Upper lobe of left lung (tissue), 4 donors: ENCODE data around the gene UGT1A8.

Source experiments
- CTCF ChIP-seq, 6 experiments: fragments of 450-650 bp in 4 of 6; fragments of 200-600 bp in 2 of 6; sonication (generic) in 2 of 6; IDR thresholded peaks; one replicate each; pipeline ENCODE4 v1.5.1; 2016 to 2019; ENCODE audit warnings: antibody characterized with exemption in 6 of 6
- EP300 ChIP-seq, 4 donors: sonication (generic); formaldehyde crosslinking; IDR thresholded peaks; one replicate each; pipeline ENCODE4 v1.5.1; 2017; ENCODE audit warnings: antibody characterized with exemption in 4 of 4, control low read depth in 2 of 4
- POLR2A ChIP-seq, 4 donors: fragments of 450-650 bp; IDR thresholded peaks; one replicate each; pipeline ENCODE4 v1.5.1; 2016 to 2017; ENCODE audit warnings: antibody characterized with exemption in 4 of 4, mild to moderate bottlenecking in 2 of 4
- POLR2AphosphoS5 ChIP-seq, 2 donors: sonication (generic); formaldehyde crosslinking; IDR thresholded peaks; one replicate each; pipeline ENCODE4 v1.5.1; 2017; ENCODE audit warnings: antibody characterized with exemption in 2 of 2

- TF ChIP-seq POLR2A (IDR thresholded peaks at IDR 0.05) (no peak), CTCF (IDR thresholded peaks at IDR 0.05) (no peak), POLR2AphosphoS5 (IDR thresholded peaks at IDR 0.05) (no peak), EP300 (IDR thresholded peaks at IDR 0.05) (no peak)
Measured at GRCh38 chr2:233754872-233755611, 137.6 kb downstream of the UGT1A8 start.
